H9 (cell line): Measurements from ENCODE around the gene NUDT2. TPM values are rescaled to one million over a fixed set of nuclear protein-coding genes. Genes with fewer than 3 reads are reported as not detected.

Source experiments
- DNase-seq: peaks from one replicate; pipeline ENCODE4 v3.0.0-alpha.2; 2017
- H2AFZ ChIP-seq: one replicate; pipeline ENCODE4 v1.6.1; 2013; ENCODE audit warnings: mild to moderate bottlenecking, low read length, control low read depth, moderate library complexity
- H2AK5ac ChIP-seq: 2 replicates; pipeline ENCODE4 v1.6.1; 2013; ENCODE audit warnings: low read length, control low read depth, mixed read lengths; ENCODE audit not compliant: insufficient read length
- H2BK120ac ChIP-seq: one replicate; pipeline ENCODE4 v1.6.1; 2013; ENCODE audit warnings: low read depth, mild to moderate bottlenecking, low read length, control low read depth, inconsistent platforms; ENCODE audit not compliant: poor library complexity, severe bottlenecking
- H2BK12ac ChIP-seq: 2 replicates; pipeline ENCODE4 v1.6.1; 2013; ENCODE audit warnings: low read length, control low read depth, mixed read lengths, low read depth; ENCODE audit not compliant: insufficient read length
- H2BK15ac ChIP-seq: 2 replicates; pipeline ENCODE4 v1.6.1; 2013; ENCODE audit warnings: low read depth, low read length, control low read depth
- H2BK20ac ChIP-seq: one replicate; pipeline ENCODE4 v1.6.1; 2013; ENCODE audit warnings: low read depth, mild to moderate bottlenecking, low read length, control low read depth, inconsistent platforms; ENCODE audit not compliant: poor library complexity, severe bottlenecking
- H2BK5ac ChIP-seq: 2 replicates; pipeline ENCODE4 v1.6.1; 2013; ENCODE audit warnings: low read length, control low read depth, mixed read lengths; ENCODE audit not compliant: insufficient read length
- H3K14ac ChIP-seq: 2 replicates; pipeline ENCODE4 v1.6.1; 2013; ENCODE audit warnings: low read length, control low read depth; ENCODE audit not compliant: insufficient read depth
- H3K18ac ChIP-seq: 2 replicates; pipeline ENCODE4 v1.6.1; 2013; ENCODE audit warnings: low read depth, mild to moderate bottlenecking, mixed read lengths, low read length, control low read depth; ENCODE audit not compliant: insufficient read length
- H3K23ac ChIP-seq: 2 replicates; pipeline ENCODE4 v1.6.1; 2013; ENCODE audit warnings: low read length, control low read depth, mixed read lengths, low read depth; ENCODE audit not compliant: insufficient read length
- H3K23me2 ChIP-seq: 2 replicates; pipeline ENCODE4 v1.6.1; 2013; ENCODE audit warnings: low read depth, mild to moderate bottlenecking, mixed read lengths, low read length, control low read depth; ENCODE audit not compliant: insufficient read length, poor library complexity, severe bottlenecking
- H3K27ac ChIP-seq: 2 replicates; pipeline ENCODE4 v1.5.1; 2013; ENCODE audit warnings: low read length, control low read depth, mixed read lengths, low read depth; ENCODE audit not compliant: insufficient read length
- H3K27me3 ChIP-seq: 2 replicates; pipeline ENCODE4 v1.6.1; 2013; ENCODE audit warnings: low read length, control low read depth, inconsistent platforms; ENCODE audit not compliant: insufficient read depth
- H3K4ac ChIP-seq: 2 replicates; pipeline ENCODE4 v1.6.1; 2013; ENCODE audit warnings: low read depth, mild to moderate bottlenecking, control low read depth, inconsistent platforms, low read length, moderate library complexity
- H3K4me1 ChIP-seq: 2 replicates; pipeline ENCODE4 v1.6.1; 2013; ENCODE audit warnings: low read length, control low read depth, inconsistent platforms; ENCODE audit not compliant: insufficient read depth
- H3K4me2 ChIP-seq: 2 replicates; pipeline ENCODE4 v1.6.1; 2013; ENCODE audit warnings: low read length, control low read depth, mixed read lengths; ENCODE audit not compliant: insufficient read length, insufficient read depth
- H3K56ac ChIP-seq: 2 replicates; pipeline ENCODE4 v1.6.1; 2013; ENCODE audit warnings: low read depth, mild to moderate bottlenecking, mixed read lengths, low read length, control low read depth; ENCODE audit not compliant: insufficient read length
- H3K79me1 ChIP-seq: 2 replicates; pipeline ENCODE4 v1.6.1; 2013; ENCODE audit warnings: low read depth, mild to moderate bottlenecking, moderate library complexity, low read length, control low read depth, inconsistent platforms; ENCODE audit not compliant: insufficient read depth, poor library complexity, severe bottlenecking
- H3K79me2 ChIP-seq: 2 replicates; pipeline ENCODE4 v1.6.1; 2013; ENCODE audit warnings: low read length, control low read depth, inconsistent platforms; ENCODE audit not compliant: insufficient read depth
- H3K9ac ChIP-seq: 2 replicates; pipeline ENCODE4 v1.6.1; 2013; ENCODE audit warnings: low read length, control low read depth, mixed read lengths; ENCODE audit not compliant: insufficient read length; ENCODE audit errors: extremely low read depth
- H3K9me3 ChIP-seq: one replicate; pipeline ENCODE4 v1.6.1; 2013; ENCODE audit warnings: low read depth, low read length, inconsistent platforms; ENCODE audit not compliant: control insufficient read depth
- H3T11ph ChIP-seq: one replicate; pipeline ENCODE4 v1.6.1; 2013; ENCODE audit warnings: mild to moderate bottlenecking, low read length, control low read depth, inconsistent platforms
- H4K20me1 ChIP-seq: one replicate; pipeline ENCODE4 v1.6.1; 2013; ENCODE audit not compliant: control insufficient read depth, insufficient read length, insufficient read depth
- H4K5ac ChIP-seq: 2 replicates; pipeline ENCODE4 v1.6.1; 2013; ENCODE audit warnings: low read depth, mild to moderate bottlenecking, mixed read lengths, low read length, control low read depth; ENCODE audit not compliant: insufficient read length
- H4K8ac ChIP-seq: replicated peaks from 2 replicates; pipeline ENCODE4 v1.6.1; 2013; ENCODE audit warnings: low read length, control low read depth, mixed read lengths, low read depth; ENCODE audit not compliant: insufficient read length
- H4K91ac ChIP-seq: 2 replicates; pipeline ENCODE4 v1.6.1; 2013; ENCODE audit warnings: low read depth, mild to moderate bottlenecking, moderate library complexity, mixed read lengths, low read length, control low read depth; ENCODE audit not compliant: insufficient read length
- H3K27ac Mint-ChIP-seq, 3 experiments: 2 replicates in 2 of 3; 3 replicates in 1 of 3; pipeline ENCODE4 v1.8.0; 2020 to 2021; ENCODE audit warnings: mixed read lengths in 3 of 3, mild to moderate bottlenecking in 1 of 3, moderate library complexity in 1 of 3
- H3K27me3 Mint-ChIP-seq: 2 replicates; pipeline ENCODE4 v1.8.0; 2021; ENCODE audit warnings: low read depth, mild to moderate bottlenecking, moderate library complexity, mixed read lengths
- H3K36me3 Mint-ChIP-seq, 3 experiments: 2 replicates in 2 of 3; 3 replicates in 1 of 3; pipeline ENCODE4 v1.8.0; 2020 to 2021; ENCODE audit warnings: low read depth in 3 of 3, mixed read lengths in 3 of 3; ENCODE audit not compliant: insufficient read depth in 1 of 3
- H3K4me1 Mint-ChIP-seq, 2 experiments: 2 replicates each; pipeline ENCODE4 v1.8.0; 2020; ENCODE audit warnings: mixed read lengths in 2 of 2
- H3K4me3 Mint-ChIP-seq, 2 experiments: 2 replicates in 1 of 2; 3 replicates in 1 of 2; pipeline ENCODE4 v1.8.0; 2020 to 2021; ENCODE audit warnings: mild to moderate bottlenecking in 2 of 2, mixed read lengths in 2 of 2, moderate library complexity in 1 of 2
- H3K9me3 Mint-ChIP-seq, 2 experiments: 2 replicates in 1 of 2; 3 replicates in 1 of 2; pipeline ENCODE4 v1.8.0; 2020; ENCODE audit warnings: mild to moderate bottlenecking in 2 of 2, mixed read lengths in 2 of 2, moderate library complexity in 1 of 2
- CTCF ChIP-seq: fragments of 200-600 bp; sonication (generic); conservative IDR thresholded peaks from 3 replicates; pipeline ENCODE4 v1.8.0; 2021; ENCODE audit warnings: antibody characterized with exemption, mild to moderate bottlenecking
- WGBS: extraction: QIAGEN DNeasy Blood & Tissue Kit; methylation state at CpG from one replicate; pipeline ENCODE4 v1.1.7; 2013; ENCODE audit warnings: missing lambda C conversion rate, low lambda C conversion rate, mixed read lengths; ENCODE audit not compliant: insufficient read length; ENCODE audit errors: extremely low coverage; 5-methylcytosine and 5-hydroxymethylcytosine counted together
- total RNA-seq: library from RNA; stranded (reverse); gene quantifications from 2 replicates; pipeline ENCODE4 v1.2.1, GENCODE V29; 2021

NUDT2 gene
- total RNA-seq, 1 experiment from 2014 or later = 14.1 TPM

DNA sequence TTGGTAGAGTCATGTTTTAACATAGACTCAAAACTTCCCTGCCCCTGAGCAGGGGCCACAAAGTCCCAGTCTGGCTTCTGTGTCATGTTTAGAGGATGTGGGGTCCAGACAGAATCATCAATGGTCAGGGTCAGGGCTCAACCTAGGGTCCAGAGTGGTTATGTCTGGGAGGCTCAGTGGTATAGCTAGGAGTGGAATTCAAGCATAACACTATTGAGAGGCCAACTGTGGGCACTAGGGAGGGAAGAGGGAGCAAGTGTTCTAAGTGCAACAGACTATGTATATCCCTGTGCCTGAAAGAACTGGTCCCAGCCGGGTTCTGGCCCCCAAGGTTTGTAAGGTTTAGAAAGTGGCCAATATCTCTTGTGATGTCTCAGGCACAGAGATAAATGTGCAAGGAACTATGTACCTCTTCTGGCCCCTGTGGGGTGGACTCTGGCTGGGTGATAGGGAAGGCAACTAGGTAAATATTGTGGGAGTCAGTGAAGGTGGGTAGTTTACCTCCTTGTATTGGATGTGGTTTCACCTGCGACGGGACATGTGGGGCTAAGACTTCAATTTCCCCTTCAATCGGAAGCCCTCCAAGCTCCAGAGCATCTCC, 33.3 kb downstream of the NUDT2 start:
- H4K5ac ChIP-seq = no peak overlapping the region
- H2AK5ac ChIP-seq = no peak overlapping the region
- no peak overlapping the region for H2BK120ac ChIP-seq
- H3K23me2 ChIP-seq = no peaks in the 10 kb centered on the region
- Mint-ChIP-seq H3K27ac (no peak overlapping the region; a peak in 1 of 7 replicates), H3K27me3 (peaks cover 14% of the 10 kb centered on the region), H3K36me3 (peaks cover 8 to 11% (median 9%) of the 10 kb centered on the region in 3 experiments; a peak in 6 of 7 replicates), H3K4me3 (peak overlapping the region in 1 of 2 experiments; percentile 19; a peak in 1 of 5 replicates), H3K9me3 (peaks cover 0 to 15% of the 10 kb centered on the region in 2 experiments; a peak in 4 of 5 replicates), H3K4me1 (peaks cover 25 to 26% of the 10 kb centered on the region in 2 experiments)
- no peak overlapping the region for H2BK12ac ChIP-seq
- no peak overlapping the region for H2BK20ac ChIP-seq
- H3K23ac ChIP-seq = no peak overlapping the region
- no peak overlapping the region for H3K14ac ChIP-seq
- no peak overlapping the region for H3K4ac ChIP-seq
- no peaks in the 10 kb centered on the region for H3K9me3 ChIP-seq
- no peak for TF ChIP-seq CTCF
- H3K9ac ChIP-seq = no peak overlapping the region
- no peak overlapping the region for H4K8ac ChIP-seq
- no peak for DNase-seq
- WGBS = no CpG with 5 or more reads among the region's 4 CpGs
- H3K79me1 ChIP-seq = no peaks in the 10 kb centered on the region
- H3T11ph ChIP-seq = no peak overlapping the region
- no peaks in the 10 kb centered on the region for H4K20me1 ChIP-seq
- H3K4me2 ChIP-seq = no peak overlapping the region
- no peak overlapping the region for H4K91ac ChIP-seq
- H3K4me1 ChIP-seq = peaks cover 24% of the 10 kb centered on the region
- H3K79me2 ChIP-seq = no peaks in the 10 kb centered on the region
- no peak overlapping the region for H2AFZ ChIP-seq
- H2BK15ac ChIP-seq = no peak overlapping the region
- H3K27ac ChIP-seq = no peak overlapping the region
- no peak overlapping the region for H3K18ac ChIP-seq
- H2BK5ac ChIP-seq = no peak overlapping the region
- H3K56ac ChIP-seq = no peak overlapping the region
- H3K27me3 ChIP-seq = no peaks in the 10 kb centered on the region
